IPS-11a (cell line): ENCODE results near the gene ZBTB7A.

Experiments used
- H3K4me3 ChIP-seq: one replicate; pipeline ENCODE4 v1.5.1; 2013; ENCODE audit warnings: low read depth, low read length, control low read depth

Gene ZBTB7A

DNA sequence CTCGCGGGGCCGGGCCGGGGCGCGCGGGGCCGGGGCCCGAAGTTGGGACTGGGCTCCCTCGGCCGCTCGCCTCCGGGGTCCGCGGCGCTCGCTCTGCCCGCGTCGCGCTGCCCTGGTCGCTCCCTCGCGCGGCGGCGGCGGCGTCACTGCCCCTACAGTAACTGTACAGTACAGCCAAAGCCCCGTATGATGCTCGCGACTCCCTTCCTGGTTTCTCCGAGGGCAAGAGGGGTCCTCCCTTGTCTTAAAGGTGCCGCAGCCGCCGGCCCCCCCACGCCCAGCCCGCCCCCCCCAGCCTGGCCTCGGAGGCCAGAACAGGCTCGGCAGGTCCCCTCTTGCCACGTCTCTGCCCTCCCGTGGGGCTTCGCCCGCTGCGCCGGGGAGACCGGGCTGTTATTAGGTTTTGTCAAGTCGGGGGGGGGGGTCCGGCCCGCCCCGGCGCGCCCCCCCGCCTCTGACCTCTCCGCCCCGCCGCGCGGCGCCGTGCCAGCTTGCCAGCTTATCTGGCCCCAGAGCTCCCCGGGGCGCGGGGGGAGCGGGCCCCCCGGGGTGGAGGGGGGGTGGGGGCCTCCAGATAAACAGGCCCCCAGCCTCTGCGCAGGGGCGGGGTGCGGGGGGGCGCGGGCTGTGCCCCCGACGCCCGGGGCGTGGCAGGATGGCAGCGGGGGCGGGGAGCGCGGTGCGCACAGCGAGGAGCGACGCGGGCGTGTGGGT is at the start of gene ZBTB7A:
ZBTB7A (minus strand) TSS at position 218 of the 714 bp plus-strand sequence. CDS start 11,667 bp downstream, outside the sequence.
- H3K4me3 ChIP-seq = peak within 1 kb of the TSS; percentile 35

GRCh38 chr19:4115818-4116385 is 49.2 kb upstream of the ZBTB7A start:
- no peak overlapping the region for H3K4me3 ChIP-seq

- no peak overlapping the region for H3K4me3 ChIP-seq
These were observed 48.5 kb upstream of the ZBTB7A start for GRCh38 chr19:4115050-4115817.

DNA sequence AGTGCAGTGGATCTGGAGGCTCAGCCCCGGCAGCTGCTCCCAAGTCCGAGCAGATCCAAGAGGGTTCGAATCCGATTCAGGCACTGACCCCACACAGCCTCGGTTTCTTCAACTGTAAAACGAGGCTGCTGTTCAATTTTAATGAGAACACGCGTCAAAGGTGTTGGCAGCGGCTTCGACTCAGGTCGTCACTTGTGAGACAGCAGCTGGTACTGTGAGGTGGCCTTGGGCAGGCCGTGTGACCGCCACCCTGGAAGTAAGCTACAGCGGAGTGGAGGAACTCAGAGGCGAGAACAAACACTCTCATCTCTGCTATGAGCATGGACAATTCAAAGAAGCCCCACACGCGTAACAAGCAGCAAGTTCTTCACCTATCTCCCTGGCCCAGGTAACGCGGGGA is 47.5 kb upstream of the ZBTB7A start:
- no peak overlapping the region for H3K4me3 ChIP-seq

DNA sequence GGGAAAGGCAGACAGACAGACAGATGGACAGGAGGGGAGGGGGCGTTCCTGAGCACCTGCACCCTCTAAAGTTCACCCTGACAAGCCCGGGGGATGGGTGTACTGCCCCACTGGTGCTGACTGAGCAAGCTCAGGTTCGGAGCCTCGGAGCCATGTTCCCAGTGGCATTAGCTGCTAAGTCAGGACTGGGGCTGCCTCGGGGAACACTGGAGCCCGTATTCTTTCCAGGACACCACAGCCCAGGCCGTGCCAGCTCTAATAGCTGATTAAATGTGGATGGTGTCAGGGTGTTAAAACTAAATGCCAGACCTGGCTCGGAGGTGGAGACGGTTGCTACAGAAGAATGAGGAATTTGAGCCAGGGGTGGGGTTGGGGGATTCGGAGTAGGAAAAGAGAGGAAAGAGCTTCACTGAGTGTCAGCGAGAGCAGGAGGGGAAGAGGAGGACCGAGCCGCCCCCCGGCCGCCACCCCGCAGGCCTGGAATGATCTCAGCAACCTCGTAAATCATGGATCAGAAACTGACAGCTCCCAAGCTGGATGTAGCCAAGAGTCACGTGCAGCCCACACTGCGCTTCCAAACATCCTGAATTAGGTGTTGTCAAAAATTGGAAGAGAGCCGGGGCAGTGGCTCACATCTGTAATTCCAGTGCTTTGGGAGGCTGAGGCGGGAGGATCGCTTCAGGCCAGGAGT is 46.8 kb upstream of the ZBTB7A start:
- H3K4me3 ChIP-seq = no peak overlapping the region

DNA sequence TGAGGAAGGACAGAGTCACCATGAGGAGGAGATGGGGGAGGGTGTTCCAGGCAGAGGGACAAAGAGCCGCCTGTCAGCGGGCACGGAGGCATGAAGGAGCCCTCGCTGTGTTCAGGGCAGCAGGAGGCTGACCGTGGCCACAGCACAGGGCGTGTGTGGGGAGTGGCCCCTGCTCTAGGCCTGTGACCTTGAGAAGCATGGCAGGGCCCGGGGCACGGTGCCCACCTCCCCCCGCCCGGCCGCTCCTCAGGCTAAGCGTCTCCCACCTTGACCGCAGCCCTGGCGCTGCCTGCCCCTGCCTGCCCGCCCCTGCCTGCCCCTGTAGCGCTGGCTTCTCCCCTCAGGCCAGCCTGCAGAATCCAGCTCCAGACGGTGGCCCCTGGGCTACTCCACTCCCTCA is 45.7 kb upstream of the ZBTB7A start:
- no peak overlapping the region for H3K4me3 ChIP-seq

DNA sequence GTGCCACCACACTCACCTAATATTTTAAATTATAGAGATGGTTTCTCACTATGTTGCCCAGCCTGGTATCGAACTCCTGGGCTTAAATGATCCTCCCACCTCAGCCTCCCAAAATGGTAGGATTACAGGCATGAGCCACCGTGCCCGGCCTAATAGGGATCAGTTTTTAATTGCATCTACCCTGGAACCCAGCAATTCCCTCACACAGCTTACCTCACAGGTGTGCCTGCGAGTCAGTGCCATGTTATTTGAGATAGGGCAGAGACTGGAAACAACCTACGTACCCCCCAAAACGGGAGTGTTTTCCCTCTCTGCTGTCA is 42.9 kb upstream of the ZBTB7A start:
- H3K4me3 ChIP-seq = no peak overlapping the region

- H3K4me3 ChIP-seq = no peak overlapping the region
These were observed 42.3 kb upstream of the ZBTB7A start for GRCh38 chr19:4108767-4109625.

DNA sequence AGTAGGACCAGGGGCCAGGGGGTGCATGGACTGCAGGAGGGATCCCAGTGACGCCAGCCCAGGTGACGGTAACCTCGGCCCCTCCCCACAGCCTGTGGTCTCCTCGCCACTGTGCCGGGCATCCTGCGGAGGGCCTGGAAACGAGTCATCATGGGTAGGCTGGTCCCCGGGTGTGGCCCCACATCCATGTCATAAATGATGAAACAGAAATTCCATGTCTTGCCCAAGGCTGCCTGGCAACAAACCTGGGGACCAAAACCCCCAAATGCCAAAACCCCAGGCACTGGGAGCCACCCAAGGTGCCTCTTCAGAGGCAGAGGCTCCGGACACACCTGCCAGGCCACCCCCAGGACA is 36.4 kb upstream of the ZBTB7A start:
- H3K4me3 ChIP-seq = no peak overlapping the region

- no peak overlapping the region for H3K4me3 ChIP-seq
These were observed 35.8 kb upstream of the ZBTB7A start for GRCh38 chr19:4102339-4103079.

- H3K4me3 ChIP-seq = no peak overlapping the region
These were observed 34.7 kb upstream of the ZBTB7A start for GRCh38 chr19:4101496-4101770.

GRCh38 chr19:4100647-4101495 is 34.2 kb upstream of the ZBTB7A start:
- no peak overlapping the region for H3K4me3 ChIP-seq

DNA sequence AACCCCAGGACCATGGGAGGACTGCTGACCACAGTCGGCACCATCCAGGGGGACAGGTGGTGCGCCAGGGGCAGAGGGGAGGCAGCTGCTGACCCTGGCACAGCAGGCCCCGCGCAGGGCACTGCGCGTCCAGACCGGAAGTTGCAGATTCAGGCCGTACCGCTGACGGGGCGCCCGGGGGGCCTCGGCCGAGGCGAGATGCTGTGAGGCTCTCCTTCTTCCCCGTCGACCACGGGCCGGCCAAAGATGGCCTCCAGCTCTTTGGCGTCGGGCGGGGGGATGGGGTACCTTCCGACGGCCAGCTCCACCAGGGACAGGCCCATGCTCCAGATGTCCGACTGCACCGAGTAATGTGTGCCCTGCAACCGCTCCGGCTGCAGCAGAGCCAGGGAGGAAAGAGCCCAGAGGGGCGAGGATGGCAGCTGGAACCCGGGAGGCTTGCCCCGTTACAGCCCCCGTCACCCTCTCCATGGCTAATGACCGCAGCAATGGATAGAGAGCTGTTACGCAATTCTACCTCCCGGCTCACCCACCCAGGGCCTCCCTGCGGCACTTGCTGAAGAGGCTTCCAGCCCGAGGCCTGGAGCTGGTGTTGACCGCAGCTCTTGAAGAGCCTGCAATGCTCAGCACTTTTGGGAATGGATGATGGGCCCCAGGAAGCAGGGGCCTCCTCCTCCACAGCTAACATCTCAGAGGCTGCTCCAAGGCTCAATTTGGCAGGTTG is 32.5 kb upstream of the ZBTB7A start:
- no peak overlapping the region for H3K4me3 ChIP-seq

DNA sequence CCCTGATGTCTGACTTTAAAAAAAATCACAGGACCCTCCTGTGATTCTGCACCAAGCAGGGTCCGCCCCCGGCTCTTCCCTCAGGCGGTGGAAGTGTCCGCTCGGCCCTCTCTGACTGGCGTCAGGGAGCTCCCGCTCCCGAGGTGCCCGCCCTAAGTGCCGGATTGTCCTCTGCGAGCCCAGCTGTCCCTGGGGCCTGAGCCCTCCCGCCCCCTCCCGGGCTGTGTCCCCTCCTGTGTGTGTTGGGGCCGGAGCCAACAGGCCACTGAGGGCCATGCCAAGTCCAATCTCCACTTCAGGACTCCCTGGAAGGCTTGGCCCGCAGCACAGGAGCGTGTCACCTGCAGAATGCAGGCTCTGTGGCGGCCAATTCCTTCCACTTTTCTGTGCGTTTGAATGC is 31.8 kb upstream of the ZBTB7A start:
- H3K4me3 ChIP-seq = no peak overlapping the region

GRCh38 chr19:4097501-4097900 is 30.8 kb upstream of the ZBTB7A start:
- H3K4me3 ChIP-seq = no peak overlapping the region

GRCh38 chr19:4096049-4096892 is 29.6 kb upstream of the ZBTB7A start:
- H3K4me3 ChIP-seq = no peak overlapping the region

DNA sequence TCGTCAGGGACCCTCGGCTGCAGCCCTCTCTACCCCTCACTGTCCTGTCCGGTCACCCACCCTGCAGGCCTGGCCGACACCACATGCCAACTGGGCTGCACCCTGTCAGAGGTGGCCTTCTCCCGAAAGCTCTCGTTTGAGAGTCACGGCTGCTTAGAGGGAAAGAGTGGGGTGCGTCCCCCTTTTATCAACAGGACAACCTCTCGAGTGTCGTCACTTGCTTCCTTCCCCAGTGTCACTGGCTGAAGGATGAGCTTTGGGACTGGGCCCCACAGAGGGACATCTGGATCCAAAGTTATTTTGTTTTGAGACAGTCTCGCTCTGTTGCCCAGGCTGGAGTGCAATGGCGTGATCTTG is 28.8 kb upstream of the ZBTB7A start:
- H3K4me3 ChIP-seq = no peak overlapping the region
